Measurements from ENCODE around the gene RAB1A.

DNA sequence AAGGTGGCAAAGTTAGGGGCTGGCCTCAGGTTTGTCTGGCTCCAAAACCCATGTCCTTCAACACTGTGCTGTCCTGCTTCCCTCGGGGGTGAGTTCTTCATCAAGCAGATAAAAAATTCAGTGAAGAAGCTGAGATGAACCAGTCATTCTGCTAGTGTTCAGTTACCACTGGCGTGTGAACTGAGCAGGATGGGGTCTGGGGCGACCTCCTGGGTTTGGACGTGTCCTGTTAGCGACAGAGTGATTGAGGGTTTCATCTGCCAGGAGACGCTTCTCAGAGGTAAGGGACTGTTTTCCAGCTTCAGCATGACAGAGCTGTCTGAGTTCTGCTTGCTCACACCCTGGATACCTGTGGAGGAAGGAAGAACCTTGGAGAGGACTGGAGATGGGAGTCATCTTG lies 59.0 kb downstream of the RAB1A start:
- TF ChIP-seq, protein P1, sequence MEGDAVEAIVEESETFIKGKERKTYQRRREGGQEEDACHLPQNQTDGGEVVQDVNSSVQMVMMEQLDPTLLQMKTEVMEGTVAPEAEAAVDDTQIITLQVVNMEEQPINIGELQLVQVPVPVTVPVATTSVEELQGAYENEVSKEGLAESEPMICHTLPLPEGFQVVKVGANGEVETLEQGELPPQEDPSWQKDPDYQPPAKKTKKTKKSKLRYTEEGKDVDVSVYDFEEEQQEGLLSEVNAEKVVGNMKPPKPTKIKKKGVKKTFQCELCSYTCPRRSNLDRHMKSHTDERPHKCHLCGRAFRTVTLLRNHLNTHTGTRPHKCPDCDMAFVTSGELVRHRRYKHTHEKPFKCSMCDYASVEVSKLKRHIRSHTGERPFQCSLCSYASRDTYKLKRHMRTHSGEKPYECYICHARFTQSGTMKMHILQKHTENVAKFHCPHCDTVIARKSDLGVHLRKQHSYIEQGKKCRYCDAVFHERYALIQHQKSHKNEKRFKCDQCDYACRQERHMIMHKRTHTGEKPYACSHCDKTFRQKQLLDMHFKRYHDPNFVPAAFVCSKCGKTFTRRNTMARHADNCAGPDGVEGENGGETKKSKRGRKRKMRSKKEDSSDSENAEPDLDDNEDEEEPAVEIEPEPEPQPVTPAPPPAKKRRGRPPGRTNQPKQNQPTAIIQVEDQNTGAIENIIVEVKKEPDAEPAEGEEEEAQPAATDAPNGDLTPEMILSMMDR (IDR thresholded peaks at IDR 0.05; ENCODE audit: borderline replicate concordance, extremely low read depth, low read length, poor library complexity, severe bottlenecking) = no peak
- TF ChIP-seq EZH2 (IDR thresholded peaks at IDR 0.05; ENCODE audit: borderline replicate concordance, low read depth, low read length, severe bottlenecking) = no peak

Measured in DND-41 (cell line).